Measurements from ENCODE around the gene MPDU1.
A peak's percentile ranks its signal among the peaks of the same experiment; 100 is the strongest.
"Not testable (repeated sequence)": the region's sequence is repeated elsewhere in the genome, so short reads cannot be mapped to it uniquely, and the experiment has no call there.

The MPDU1 gene

DNA sequence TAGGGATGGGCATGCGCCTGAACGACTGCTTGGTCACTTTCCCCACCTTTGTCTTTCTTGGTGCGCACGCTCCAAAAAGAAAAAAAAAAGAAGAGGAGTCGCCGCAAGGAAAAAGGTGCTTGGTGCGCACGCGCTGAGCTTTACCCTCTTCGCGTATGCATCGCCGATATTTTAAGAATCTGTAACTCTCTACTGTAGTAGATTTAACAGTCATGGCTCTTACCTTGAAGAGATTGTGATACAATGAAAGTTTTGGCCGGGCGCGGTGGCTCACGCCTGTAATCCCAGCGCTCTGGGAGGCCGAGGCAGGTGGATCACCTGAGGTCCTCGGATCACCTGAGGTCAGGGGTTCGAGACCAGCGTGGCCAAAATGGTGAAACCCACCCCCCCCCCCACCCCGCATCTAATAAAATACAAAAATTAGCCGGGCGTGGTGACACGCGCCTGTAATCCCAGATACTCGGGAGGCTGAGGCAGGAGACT lies 31.7 kb downstream of the MPDU1 start:
- TF ChIP-seq, protein P1, sequence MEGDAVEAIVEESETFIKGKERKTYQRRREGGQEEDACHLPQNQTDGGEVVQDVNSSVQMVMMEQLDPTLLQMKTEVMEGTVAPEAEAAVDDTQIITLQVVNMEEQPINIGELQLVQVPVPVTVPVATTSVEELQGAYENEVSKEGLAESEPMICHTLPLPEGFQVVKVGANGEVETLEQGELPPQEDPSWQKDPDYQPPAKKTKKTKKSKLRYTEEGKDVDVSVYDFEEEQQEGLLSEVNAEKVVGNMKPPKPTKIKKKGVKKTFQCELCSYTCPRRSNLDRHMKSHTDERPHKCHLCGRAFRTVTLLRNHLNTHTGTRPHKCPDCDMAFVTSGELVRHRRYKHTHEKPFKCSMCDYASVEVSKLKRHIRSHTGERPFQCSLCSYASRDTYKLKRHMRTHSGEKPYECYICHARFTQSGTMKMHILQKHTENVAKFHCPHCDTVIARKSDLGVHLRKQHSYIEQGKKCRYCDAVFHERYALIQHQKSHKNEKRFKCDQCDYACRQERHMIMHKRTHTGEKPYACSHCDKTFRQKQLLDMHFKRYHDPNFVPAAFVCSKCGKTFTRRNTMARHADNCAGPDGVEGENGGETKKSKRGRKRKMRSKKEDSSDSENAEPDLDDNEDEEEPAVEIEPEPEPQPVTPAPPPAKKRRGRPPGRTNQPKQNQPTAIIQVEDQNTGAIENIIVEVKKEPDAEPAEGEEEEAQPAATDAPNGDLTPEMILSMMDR (IDR thresholded peaks at IDR 0.05; ENCODE audit: control insufficient read depth, insufficient read depth, low read depth, low read length, missing control alignments): no peak
- peak overlapping the region; percentile 44 for H3K4me3 ChIP-seq (ENCODE audit: control insufficient read depth, low read depth, low read length)

DNA sequence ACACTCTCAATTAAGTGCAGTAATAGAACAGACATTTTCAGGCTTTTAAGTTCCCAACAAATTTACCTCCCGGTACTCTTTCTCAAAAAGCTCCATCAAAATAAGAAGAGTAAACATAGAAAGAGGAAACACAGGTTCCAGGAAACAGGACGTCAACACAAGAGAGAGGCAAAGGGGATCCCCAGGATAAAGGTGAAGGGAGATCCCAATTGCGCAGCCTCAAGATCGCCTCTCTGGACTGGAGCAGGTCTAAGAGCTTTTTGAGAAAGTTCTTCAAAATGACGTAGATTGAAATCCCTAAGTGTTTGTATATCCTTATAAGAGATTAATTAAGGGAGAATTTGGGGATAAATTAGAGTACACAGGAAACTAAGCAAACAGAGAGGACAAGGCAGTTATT lies 35.0 kb downstream of the MPDU1 start:
- TF ChIP-seq, protein P1 (IDR thresholded peaks at IDR 0.05; ENCODE audit: control insufficient read depth, insufficient read depth, low read depth, low read length, missing control alignments): no peak
- no peak for DNase-seq (ENCODE audit: low read depth)
- H3K4me3 ChIP-seq (ENCODE audit: control insufficient read depth, low read depth, low read length): no peak overlapping the region

More for the DNA sequence above, 31.7 kb downstream of the MPDU1 start:
- no peak for DNase-seq (ENCODE audit: low read depth)

DNA sequence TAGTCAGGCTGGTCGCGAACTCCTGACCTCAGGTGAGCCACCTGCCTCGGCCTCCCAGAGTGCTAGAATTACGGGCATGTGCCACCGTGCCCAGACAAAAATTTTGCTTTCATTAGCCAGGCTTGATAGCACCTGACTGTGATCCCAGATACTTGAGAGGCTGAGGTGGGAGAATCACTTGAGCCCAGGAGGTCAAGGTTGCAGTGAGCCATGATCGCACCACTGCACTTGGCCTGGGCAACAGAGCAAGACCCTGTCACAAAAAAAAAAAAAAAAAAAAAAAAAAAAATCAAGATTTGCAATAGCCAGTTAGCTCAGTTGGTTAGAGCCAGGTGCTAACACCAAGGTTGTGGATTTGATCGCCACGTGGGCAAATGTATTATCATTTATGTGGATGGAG lies 37.2 kb downstream of the MPDU1 start:
- TF ChIP-seq, protein P1 (IDR thresholded peaks at IDR 0.05; ENCODE audit: control insufficient read depth, insufficient read depth, low read depth, low read length, missing control alignments): no peak
- H3K4me3 ChIP-seq (ENCODE audit: control insufficient read depth, low read depth, low read length): no peak overlapping the region

DNA sequence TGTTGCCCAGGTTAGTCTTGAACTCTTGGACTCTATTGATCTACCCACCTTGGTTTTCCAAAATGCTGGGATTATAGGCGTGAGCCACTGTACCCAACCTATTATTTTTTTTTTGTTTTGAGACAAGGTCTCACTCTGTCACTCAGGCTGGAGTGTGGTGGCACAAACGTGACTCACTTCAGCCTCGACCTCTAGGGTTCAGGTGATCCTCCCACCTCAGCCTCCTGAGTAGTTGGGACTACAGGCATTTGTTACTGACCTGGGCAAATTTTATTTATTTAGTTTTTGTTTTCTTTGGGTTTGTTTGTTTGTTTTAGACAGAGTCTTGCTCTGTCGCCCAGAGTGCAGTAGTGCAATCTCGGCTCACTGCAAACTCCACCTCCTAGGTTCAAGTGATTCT lies 40.0 kb downstream of the MPDU1 start:
- H3K4me3 ChIP-seq (ENCODE audit: control insufficient read depth, low read depth, low read length): no peak overlapping the region
- TF ChIP-seq, protein P1 (IDR thresholded peaks at IDR 0.05; ENCODE audit: control insufficient read depth, insufficient read depth, low read depth, low read length, missing control alignments): no peak
- DNase-seq (ENCODE audit: low read depth): no peak

More for the DNA sequence above, 37.2 kb downstream of the MPDU1 start:
- DNase-seq (ENCODE audit: low read depth): no peak

DNA sequence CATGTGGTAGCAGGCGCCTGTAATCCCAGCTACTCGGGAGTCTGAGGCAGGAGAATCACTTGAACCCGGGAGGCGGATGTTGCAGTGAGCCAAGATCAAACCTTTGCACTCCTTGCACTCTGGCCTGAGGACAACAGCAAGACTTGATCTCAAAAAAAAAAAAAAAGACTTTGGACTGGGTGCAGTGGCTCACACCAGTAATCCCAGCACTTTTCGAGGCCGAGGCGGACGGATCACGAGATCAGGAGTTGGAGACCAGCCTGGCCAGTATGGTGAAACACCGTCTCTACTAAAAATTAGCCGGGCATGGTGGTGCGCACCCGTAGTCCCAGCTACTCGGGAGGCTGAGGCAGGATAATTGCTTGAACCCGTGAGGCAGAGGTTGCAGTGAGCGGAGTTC lies 42.1 kb downstream of the MPDU1 start:
- not testable (repeated sequence) for DNase-seq (ENCODE audit: low read depth); H3K4me3 ChIP-seq (ENCODE audit: control insufficient read depth, low read depth, low read length)

DNA sequence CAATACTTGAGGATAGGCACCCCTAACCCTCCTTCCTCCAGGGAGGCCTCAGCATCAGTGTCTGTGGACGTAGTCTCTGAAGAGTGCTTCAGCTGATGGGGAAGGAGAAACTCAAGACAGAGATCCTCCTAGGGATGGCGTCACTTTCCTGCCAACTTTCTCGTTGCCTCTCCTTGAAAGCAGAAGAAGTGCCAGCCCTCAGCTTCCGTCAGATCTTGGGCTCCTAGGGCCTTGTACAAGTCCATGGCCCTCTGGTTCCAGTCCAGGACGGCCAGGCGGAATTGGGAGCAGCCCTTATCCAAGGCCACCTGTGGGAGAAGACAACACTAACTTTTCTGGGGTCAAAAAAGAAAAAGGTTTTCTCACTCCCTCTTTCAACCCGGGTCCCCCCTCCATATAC lies 42.7 kb downstream of the MPDU1 start:
- TF ChIP-seq, protein P1 (IDR thresholded peaks at IDR 0.05; ENCODE audit: control insufficient read depth, insufficient read depth, low read depth, low read length, missing control alignments): no peak
- peak overlapping the region; percentile 63; the same call in 1 of the 2 replicates for H3K4me3 ChIP-seq (ENCODE audit: control insufficient read depth, low read depth, low read length)
- DNase-seq (ENCODE audit: low read depth): no peak

DNA sequence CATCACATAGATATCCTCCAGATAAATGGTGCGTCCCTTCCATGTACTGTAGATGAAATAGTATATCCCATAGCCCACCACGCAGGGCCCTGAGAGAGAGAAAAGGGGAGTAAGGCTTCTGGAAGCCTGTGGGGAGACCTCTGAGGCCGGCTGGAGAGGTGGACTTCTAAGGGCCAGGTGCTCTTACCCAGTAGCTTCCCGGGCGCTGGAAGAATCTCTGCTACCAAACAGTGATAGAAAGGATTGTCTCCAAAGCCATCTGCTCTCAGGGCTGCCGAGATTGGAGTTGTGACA lies 43.3 kb downstream of the MPDU1 start:
- TF ChIP-seq, protein P1 (IDR thresholded peaks at IDR 0.05; ENCODE audit: control insufficient read depth, insufficient read depth, low read depth, low read length, missing control alignments): no peak
- H3K4me3 ChIP-seq (ENCODE audit: control insufficient read depth, low read depth, low read length): peak overlapping the region; percentile 63
- DNase-seq (ENCODE audit: low read depth): no peak

Data from AG09309 (cell line).